SKM-1 treated with dmso at 0.1 percent for 144 hours (cell line): ENCODE measurements around the gene WFS1.

Experiments used
- DNase-seq: peaks from one replicate; lab custom pipeline; 2025; ENCODE audit not compliant: unreplicated experiment; lab: John Stamatoyannopoulos, UW

The WFS1 gene

DNA sequence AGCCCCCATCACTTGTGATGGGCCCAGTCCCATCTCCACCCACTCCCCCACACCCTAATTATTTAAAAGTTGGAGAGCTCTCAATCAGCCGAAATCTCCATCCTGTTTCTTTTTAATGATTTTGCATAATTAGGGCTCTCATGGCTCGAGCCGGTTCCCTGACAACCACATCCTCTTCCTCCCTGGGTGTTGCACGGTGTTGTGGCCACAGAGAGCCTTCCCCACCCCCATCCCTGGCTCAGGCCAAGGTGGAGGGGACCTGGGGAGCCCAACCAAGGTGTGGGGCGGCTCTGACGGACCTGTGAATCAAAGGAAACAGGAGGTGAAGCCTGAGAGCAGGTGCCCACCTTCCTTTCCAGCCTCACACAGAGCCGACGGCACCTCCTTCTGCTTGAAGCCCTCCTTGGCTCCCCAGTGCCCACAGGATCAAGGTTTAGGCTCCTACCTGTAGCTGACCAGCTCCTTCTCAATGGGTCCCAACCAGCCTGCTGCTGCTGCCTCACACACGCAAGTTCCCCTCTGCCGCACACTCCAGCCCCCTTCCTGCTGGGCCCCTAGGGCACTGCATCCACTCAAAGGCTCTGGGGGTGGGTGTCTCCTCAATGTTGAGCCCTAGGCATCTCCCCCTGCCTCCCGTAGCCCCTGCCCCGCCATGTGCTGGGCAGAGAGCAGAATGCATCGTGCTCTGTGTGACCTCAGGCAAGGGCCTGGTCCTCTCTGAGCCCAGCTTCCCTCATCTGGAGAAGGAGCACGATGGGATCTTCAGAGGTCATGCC, 68.7 kb downstream of the WFS1 start:
- DNase-seq, result no peak

DNA sequence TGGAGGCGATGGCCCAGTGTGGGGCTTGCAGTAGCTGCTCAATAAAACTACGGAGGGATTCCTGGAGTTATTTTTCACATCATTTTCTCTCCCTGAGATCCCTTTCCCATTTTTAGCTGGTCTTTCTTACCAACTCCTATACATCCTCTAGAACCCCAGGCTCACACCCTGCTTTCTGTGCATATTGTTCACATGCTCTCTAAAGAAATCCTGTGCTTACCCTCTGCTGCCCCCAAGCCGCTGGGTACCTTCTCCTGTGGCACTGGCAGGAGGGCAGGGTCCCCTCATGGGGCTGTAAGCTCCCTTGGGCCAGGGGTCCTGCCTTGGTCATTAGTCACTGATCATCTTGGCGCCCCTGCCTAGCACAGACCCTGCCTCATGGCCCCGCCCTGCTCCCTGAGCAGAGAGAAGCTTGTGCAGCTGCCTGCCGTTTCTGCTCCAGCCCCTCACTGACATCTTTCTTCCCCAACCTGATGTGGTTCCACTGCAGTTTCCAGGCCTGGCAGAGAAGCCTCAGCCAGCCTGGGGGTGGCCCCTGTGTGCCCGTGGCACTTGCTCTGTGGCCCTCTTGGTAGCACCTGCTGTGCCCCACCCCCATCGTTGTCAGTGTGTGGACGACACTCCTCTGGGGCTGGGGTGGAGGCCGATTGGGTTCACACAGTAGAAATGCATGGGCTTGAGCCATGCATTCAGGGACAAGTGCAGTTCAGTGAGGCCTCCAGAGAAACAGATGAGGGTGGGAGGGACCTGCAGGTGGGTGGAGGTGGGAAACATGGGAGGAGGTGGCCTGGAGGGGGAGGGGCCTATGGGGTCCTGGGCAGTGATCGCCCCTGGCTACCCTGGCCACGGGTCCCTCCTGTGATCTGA, 69.5 kb downstream of the WFS1 start:
- DNase-seq, result no peak

- DNase-seq, result no peak
These were observed 70.3 kb downstream of the WFS1 start for GRCh38 chr4:6339818-6340445.

DNA sequence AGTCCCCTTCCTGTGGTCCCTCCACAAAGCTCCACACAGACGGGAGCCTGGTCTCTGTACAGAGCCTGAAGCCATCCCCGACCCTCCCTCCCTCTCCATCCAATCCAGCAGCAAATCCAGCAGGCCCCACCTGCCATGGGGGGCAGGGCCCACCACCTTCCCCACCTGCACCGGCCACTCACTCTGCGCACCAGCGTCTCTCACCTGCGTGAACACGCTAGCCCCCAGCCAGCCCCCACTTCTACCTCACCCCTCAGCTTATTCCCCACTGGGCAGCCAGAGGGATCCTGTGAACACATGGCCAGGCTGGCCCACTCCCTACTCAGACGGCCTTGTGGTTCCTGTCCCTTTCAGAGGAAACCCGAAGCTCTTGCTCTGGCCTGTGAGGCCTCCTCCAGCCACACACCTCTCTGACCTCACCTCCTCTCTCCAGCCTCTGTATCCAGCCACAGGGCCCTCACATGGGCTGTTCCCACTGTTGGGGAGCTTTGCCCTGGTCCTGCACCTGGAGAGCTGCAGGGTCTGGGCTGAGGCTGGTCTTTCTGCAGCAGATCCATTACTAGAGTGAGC, 70.9 kb downstream of the WFS1 start:
- no peak for DNase-seq

GRCh38 chr4:6341696-6342095, 72.0 kb downstream of the WFS1 start:
- no peak for DNase-seq

DNA sequence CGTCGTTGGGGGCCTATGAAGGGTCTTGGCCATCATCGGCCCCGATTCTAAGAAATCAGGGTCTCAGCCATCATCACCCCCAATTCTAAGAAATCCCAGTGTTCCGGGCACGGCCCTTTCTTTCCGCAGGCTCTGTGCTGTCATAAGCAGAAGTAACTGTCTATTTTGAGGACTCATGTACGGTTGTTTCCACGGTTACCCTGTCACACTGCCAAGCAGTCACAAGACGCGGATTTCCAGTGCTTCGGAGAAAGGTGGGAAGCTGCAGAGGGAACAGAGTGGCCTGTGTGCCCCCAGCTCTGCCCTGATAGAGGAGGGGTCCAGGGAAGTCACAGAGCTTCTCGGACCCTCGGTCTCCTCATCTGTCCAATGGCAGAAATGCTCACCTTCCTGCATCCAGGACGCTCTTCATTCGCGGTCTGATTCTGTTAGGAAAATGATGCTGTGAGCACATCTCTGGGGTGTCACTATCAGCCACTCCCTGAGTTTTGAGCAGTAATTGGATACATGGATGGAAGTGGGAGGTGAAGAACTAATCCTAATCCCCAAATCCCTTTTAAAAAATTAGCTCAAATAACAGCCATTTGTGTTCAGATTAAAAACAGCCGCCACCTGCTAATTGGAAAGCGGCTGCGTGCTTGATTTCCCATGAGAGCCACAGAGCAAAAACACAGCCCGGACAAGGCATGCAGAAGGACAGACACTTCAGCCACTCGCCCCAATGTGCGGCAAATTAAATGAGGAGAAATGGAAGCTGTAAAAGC, 73.1 kb downstream of the WFS1 start:
- DNase-seq, result no peak

GRCh38 chr4:6343939-6344408, 74.3 kb downstream of the WFS1 start:
- DNase-seq, result no peak

GRCh38 chr4:6345096-6345830, 75.6 kb downstream of the WFS1 start:
- no peak for DNase-seq

DNA sequence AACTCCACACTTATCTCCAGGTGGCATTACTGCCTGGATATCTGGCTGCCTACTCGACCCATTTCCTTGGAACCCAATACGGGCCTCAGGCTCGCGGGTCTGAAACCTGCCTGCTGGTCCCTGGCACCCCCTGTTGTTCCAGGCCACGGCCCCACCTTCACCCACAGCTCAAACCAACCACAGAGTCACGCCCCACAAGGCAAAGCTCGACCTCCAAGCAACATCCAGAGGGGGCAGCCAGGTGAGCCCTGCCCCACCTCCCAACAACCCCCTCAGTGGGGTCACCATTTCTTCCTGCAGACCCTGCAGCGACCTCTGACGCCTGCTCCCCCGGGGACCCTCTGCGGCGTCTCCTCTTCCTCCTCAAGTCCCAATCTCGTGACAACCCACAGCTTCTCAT, 76.2 kb downstream of the WFS1 start:
- no peak for DNase-seq

DNA sequence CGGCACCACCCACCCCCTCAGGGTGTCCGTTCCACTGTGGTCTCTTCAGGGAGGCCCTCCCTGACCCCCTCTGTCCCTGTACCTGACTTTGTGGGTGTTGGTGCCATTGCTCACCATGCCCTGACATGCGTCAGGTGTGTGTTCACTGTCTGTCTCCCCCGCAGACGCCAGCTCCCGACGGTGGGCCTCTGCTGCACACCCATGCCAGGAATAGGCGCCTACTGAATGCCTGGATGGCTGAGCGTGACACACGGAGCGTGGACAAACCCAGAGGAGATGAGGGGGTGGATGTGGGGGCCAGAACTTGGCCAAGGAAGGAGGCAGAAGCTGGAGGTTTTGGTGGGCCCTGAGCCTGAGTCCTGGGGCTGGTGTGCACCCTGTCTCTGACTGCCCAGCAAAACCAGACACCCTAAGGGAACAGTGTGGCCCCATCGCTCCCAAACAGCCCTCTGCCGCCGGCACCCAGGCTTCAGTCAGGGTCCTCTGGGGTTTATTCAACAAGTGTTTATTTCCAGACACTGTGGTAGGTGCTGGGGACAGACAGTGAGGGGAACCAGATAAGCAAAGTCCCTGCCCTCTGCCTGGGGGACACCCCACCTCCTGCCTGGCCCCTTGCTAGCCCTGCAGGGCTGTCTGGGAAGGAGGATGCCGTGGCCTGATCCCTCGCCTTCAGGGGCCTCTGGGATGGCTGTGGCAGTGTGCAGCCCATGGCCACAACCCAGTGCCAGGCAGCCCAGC, 76.9 kb downstream of the WFS1 start:
- DNase-seq, result no peak

- DNase-seq, result no peak
These were observed 77.9 kb downstream of the WFS1 start for GRCh38 chr4:6347511-6348045.

- DNase-seq, result no peak
These were observed 78.8 kb downstream of the WFS1 start for GRCh38 chr4:6348408-6348807.

- DNase-seq, result no peak
These were observed 80.4 kb downstream of the WFS1 start for GRCh38 chr4:6349896-6350603.

DNA sequence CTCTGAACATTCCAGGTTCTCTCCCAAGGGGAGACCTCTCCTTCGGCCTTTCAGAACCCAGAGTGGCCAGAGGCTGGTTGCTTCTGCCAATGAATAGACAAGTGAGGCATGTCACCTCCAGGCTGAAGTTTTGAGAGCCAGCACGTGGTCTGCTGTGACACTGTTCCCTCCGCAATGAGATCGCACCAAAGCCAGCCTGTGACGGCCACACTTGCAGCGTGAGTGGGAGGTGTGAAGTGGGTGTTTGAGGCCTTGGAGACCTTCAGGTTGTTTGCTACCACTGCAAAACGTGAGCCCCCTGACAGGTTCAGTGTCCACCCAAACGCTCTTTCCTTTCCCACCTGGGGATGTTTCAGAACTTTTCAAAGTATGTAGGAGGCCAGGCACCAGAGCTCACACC, 81.0 kb downstream of the WFS1 start:
- DNase-seq, result no peak

DNA sequence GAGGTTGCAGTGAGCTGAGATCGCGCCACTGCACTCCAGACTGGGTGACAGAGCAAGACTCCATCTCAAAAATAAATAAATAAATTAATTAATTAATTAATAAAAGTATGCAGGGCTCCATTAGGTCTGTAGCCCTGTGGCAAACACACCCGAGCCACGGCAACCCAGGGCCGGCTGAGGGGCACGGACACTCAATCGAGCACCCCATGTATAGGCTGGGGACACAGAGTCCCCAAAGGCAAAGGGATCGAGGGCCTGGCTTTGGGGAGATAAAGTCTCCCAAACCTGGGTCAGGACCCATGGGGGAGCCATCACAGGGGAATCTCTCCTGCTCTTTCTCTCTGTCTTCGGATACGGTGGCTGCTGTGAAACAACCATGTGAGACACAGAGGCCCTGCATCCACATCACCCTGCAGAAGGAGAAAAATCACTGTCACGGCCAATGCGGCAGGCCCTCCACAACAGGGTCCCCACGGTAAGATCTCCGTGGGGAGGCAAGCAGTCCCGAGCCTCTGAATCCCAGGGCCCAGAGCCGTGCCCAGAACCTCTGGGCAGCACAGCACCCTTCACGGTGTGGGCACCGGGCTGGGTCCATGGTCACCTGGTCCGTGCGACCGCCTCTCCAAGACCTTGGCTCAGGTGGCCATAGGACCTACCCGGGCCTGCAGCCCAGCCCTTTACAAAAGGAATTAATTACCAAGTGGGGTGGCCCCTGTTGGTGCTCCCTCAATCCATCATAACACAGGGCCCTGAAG, 81.8 kb downstream of the WFS1 start:
- DNase-seq, result no peak

- DNase-seq, result no peak
These were observed 82.5 kb downstream of the WFS1 start for GRCh38 chr4:6352031-6352692.
